SK-N-DZ (cell line): ENCODE measurements around the gene HTR6.
A peak's percentile ranks its signal among the peaks of the same experiment; 100 is the strongest.

ENCODE experiments used
- DNase-seq: peaks from one replicate; pipeline ENCODE4 v3.0.0-alpha.2; 2015; ENCODE audit warnings: low spot score

The HTR6 gene

GRCh38 chr1:19717467-19717866 lies 52.8 kb downstream of the HTR6 start:
- no peak for DNase-seq

GRCh38 chr1:19720174-19720573 lies 55.5 kb downstream of the HTR6 start:
- no peak for DNase-seq

- DNase-seq: no peak
These were observed 56.3 kb downstream of the HTR6 start for GRCh38 chr1:19720973-19721372.

GRCh38 chr1:19723874-19724273 lies 59.2 kb downstream of the HTR6 start:
- peak; percentile 32 for DNase-seq

- DNase-seq: no peak
These were observed 60.9 kb downstream of the HTR6 start for GRCh38 chr1:19725606-19726005.

- no peak for DNase-seq
These were observed 63.9 kb downstream of the HTR6 start for GRCh38 chr1:19728413-19729145.

- no peak for DNase-seq
These were observed 65.6 kb downstream of the HTR6 start for GRCh38 chr1:19730232-19730631.
